Myometrial cell (primary cell): ENCODE results near the gene DACT1. TPM values are rescaled to one million over a fixed set of nuclear protein-coding genes. Genes with fewer than 3 reads are reported as not detected.

Experiments used
- total RNA-seq: library from RNA; depleted of rRNA; stranded (reverse); fragments of >200 nt; gene quantifications from 2 replicates; pipeline ENCODE4 v1.2.3, GENCODE V29; 2015

Gene DACT1
- 0.29 and 2.1 TPM in 2 replicates for total RNA-seq

GRCh38 chr14:58637391-58638230 lies at the start of gene DACT1:
Gene DACT1 (plus strand): TSS chr14:58637962. CDS start chr14:58638203, 241 bp downstream.

Other genes starting within 250 kb of the DACT1 start
- gene TOMM20L, start 242.0 kb upstream of the DACT1 start, total RNA-seq: not detected in 2 replicates
- 68.2 and 85.0 TPM in 2 replicates for gene TIMM9, start 210.4 kb upstream of the DACT1 start, total RNA-seq
- gene KIAA0586, start 210.2 kb upstream of the DACT1 start, total RNA-seq: 17.3 and 31.9 TPM in 2 replicates